ENCODE results near the gene NAB2. TPM values are rescaled to one million over a fixed set of nuclear protein-coding genes. Genes with fewer than 3 reads are reported as not detected.
A peak's percentile ranks its signal among the peaks of the same experiment; 100 is the strongest.

Gene NAB2
- total RNA-seq, 1 experiment from 2014 or later, result 17.4 TPM

DNA sequence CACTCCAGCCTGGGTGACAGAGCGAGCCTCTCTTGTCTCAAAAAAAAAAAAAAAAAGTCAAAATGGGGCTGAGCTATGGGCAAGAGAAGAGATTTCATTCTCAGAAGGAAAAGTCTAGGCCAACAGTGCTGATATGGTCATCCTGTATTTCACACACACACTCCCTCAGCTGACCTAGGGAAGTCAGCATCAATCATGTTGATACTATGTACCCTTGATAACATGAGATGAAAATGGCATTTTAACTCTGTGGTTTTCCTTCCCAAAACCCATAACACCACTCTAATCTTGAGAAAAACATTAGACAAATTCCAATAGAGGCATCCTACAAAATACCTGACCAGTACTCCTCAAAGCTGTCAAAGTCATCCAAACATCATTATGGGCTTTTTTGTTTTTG is 8.1 kb upstream of the NAB2 start:
- Histone ChIP-seq H3K9me3 (ENCODE audit: low read length) (no peaks in the 10 kb centered on the region), H3K9me2 (replicated peaks; ENCODE audit: low read length) (no peaks in the 10 kb centered on the region), H3K79me2 (ENCODE audit: low read length) (peaks cover 21% of the 10 kb centered on the region), H2AFZ (ENCODE audit: low read length) (no peak overlapping the region), H3K9ac (ENCODE audit: low read length) (no peak overlapping the region), H3K27ac (ENCODE audit: low read length) (no peak overlapping the region), H3F3A (ENCODE audit: low read length, unreplicated experiment) (no peaks in the 10 kb centered on the region), H3K36me3 (ENCODE audit: low read depth, low read length) (no peaks in the 10 kb centered on the region; the same call in 1 of the 2 replicates), H4K20me1 (ENCODE audit: low read length) (no peaks in the 10 kb centered on the region), H3K27me3 (ENCODE audit: low read length) (no peaks in the 10 kb centered on the region), H3K4me3 (ENCODE audit: low read length) (no peak overlapping the region), H3K4me1 (ENCODE audit: insufficient read depth, low read length) (peaks cover 14% of the 10 kb centered on the region), H3K4me2 (ENCODE audit: low read length) (no peak overlapping the region)
- intact Hi-C loops (cut with micrococcal nuclease), result no loop called here
- DNase-seq, result no peak
- ChIA-PET CTCF (no interaction called here), POLR2A (ENCODE audit: unreplicated experiment) (interaction anchor here (0.6 kb wide), 1 partner anchor 63 kb away, joined by 16 read pairs; no protein-coding TSS in a partner anchor)
- ATAC-seq, result no peak
- TF ChIP-seq CTCF (conservative IDR thresholded peaks at IDR 0.05; ENCODE audit: low read depth, low read length) (no peak), EZH2phosphoT487 (IDR thresholded peaks at IDR 0.05; ENCODE audit: borderline replicate concordance, low read length) (no peak), EZH2 (IDR thresholded peaks at IDR 0.05; ENCODE audit: low read length, unreplicated experiment) (no peak)
- no TSS peak for BruUV-seq (replicated peaks)

DNA sequence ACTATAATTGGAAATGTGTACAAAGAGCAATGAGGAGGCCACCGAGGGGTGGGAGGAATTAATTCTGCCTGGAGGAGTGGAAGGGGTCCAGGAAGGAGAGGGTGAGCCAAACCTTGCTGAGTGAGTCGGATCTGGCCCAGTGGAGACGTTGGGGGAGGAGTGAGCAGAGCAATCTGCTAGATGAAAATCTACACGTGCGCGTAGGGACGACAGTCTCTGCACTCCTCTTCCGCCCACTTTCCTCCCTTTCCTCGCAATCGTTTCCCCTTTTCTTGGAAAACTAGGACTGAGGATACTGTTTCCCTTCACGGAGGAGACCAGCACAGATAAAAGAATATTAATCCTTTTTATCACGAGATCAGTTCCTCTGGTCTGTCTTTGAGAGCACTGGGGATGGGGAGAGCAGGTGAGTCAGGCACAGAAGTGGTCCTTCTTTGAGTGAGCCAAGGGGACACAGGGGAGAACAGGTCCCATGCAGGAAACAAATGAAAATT is 2.9 kb upstream of the NAB2 start:
- ChIA-PET POLR2A (ENCODE audit: unreplicated experiment) (no interaction called here), CTCF (interaction anchor here (1.9 kb wide), 1 partner anchor 17 kb away, joined by 5 read pairs; no protein-coding TSS in a partner anchor)
- H3K27me3 ChIP-seq (ENCODE audit: low read length), result no peaks in the 10 kb centered on the region
- no peaks in the 10 kb centered on the region for H4K20me1 ChIP-seq (ENCODE audit: low read length)
- TF ChIP-seq EZH2phosphoT487 (IDR thresholded peaks at IDR 0.05; ENCODE audit: borderline replicate concordance, low read length) (no peak), CTCF (conservative IDR thresholded peaks at IDR 0.05; ENCODE audit: low read depth, low read length) (no peak), EZH2 (IDR thresholded peaks at IDR 0.05; ENCODE audit: low read length, unreplicated experiment) (no peak)
- peak overlapping the region; percentile 16; the same call in 1 of the 2 replicates for H2AFZ ChIP-seq (ENCODE audit: low read length)
- intact Hi-C loops (cut with micrococcal nuclease), result no loop called here
- ATAC-seq (no peak), DNase-seq (peak; percentile 12)
- H3K4me3 ChIP-seq (ENCODE audit: low read length), result peak overlapping the region; percentile 82; the same call in 1 of the 2 replicates
- no peaks in the 10 kb centered on the region for H3K9me3 ChIP-seq (ENCODE audit: low read length)
- peaks cover 18% of the 10 kb centered on the region for H3K79me2 ChIP-seq (ENCODE audit: low read length)
- H3K36me3 ChIP-seq (ENCODE audit: low read depth, low read length), result no peaks in the 10 kb centered on the region
- peaks cover 6% of the 10 kb centered on the region for H3F3A ChIP-seq (ENCODE audit: low read length, unreplicated experiment)
- H3K4me1 ChIP-seq (ENCODE audit: insufficient read depth, low read length), result peaks cover 25% of the 10 kb centered on the region
- peak overlapping the region; percentile 97; the same call in 1 of the 2 replicates for H3K9ac ChIP-seq (ENCODE audit: low read length)
- H3K4me2 ChIP-seq (ENCODE audit: low read length), result peak overlapping the region; percentile 100
- no peaks in the 10 kb centered on the region for H3K9me2 ChIP-seq (replicated peaks; ENCODE audit: low read length)
- peak overlapping the region; percentile 98; the same call in 1 of the 2 replicates for H3K27ac ChIP-seq (ENCODE audit: low read length)
- no TSS peak for BruUV-seq (replicated peaks)

- Histone ChIP-seq H4K20me1 (ENCODE audit: low read length) (no peaks in the 10 kb centered on the region), H3K79me2 (ENCODE audit: low read length) (peaks cover 19% of the 10 kb centered on the region), H2AFZ (ENCODE audit: low read length) (peak overlapping the region; percentile 80), H3K4me2 (ENCODE audit: low read length) (peak overlapping the region; percentile 100), H3K9me3 (ENCODE audit: low read length) (no peaks in the 10 kb centered on the region), H3K27ac (ENCODE audit: low read length) (peak overlapping the region; percentile 98), H3K9me2 (replicated peaks; ENCODE audit: low read length) (no peaks in the 10 kb centered on the region), H3K36me3 (ENCODE audit: low read depth, low read length) (no peaks in the 10 kb centered on the region), H3K27me3 (ENCODE audit: low read length) (no peaks in the 10 kb centered on the region), H3K4me1 (ENCODE audit: insufficient read depth, low read length) (peaks cover 25% of the 10 kb centered on the region), H3F3A (ENCODE audit: low read length, unreplicated experiment) (peaks cover 6% of the 10 kb centered on the region), H3K9ac (ENCODE audit: low read length) (peak overlapping the region; percentile 97), H3K4me3 (ENCODE audit: low read length) (peak overlapping the region; percentile 82)
- peak; percentile 39 for DNase-seq
- CTCF ChIA-PET, result interaction anchor here (1.9 to 2.5 kb wide), 2 partner anchors 17 to 25 kb away, joined by 5 to 17 read pairs; partner anchors contain the start of gene STAT6
- TSS peak; percentile 65 for BruUV-seq (replicated peaks)
- POLR2A ChIA-PET (ENCODE audit: unreplicated experiment), result no interaction called here
- ATAC-seq, result no peak
- intact Hi-C loops (cut with micrococcal nuclease), result loop anchor here (1.0 kb wide), 1 partner anchor 7 kb away; no protein-coding TSS in a partner anchor
- TF ChIP-seq CTCF (conservative IDR thresholded peaks at IDR 0.05; ENCODE audit: low read depth, low read length) (peak; percentile 60), EZH2 (IDR thresholded peaks at IDR 0.05; ENCODE audit: low read length, unreplicated experiment) (no peak)
Measured at GRCh38 chr12:57086493-57087009, 2.4 kb upstream of the NAB2 start.
